ENCODE results near the gene PDE4D. TPM values are rescaled to one million over a fixed set of nuclear protein-coding genes. Genes with fewer than 3 reads are reported as not detected.

Gene PDE4D
- total and polyA plus RNA-seq, 2 of the 4 experiments (the other 2 are of a cell fraction), result 1.4 to 7.9 TPM

DNA sequence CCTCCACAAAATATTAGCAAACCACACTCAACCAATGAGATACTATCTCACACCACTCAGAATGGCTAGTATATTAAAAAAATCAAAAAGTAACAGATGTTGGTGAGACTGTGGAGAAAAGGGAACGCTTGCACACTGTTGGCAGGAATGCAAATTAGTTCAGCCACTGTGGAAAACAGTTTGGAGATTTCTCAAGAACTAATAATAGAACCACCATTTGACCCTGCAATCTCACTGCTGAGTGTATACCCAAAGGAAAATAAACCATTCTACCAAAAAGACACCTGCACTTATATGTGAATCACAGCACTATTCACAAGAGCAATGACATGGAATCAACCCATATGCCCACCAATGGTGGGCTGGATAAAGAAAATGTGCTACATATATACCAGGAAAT, 393.5 kb downstream of the PDE4D start:
- no peaks in the 10 kb centered on the region for H3K79me1 ChIP-seq (ENCODE audit: low read depth in 1 of 2, low read length in 2 of 2)
- no peak overlapping the region for H3K4me3 ChIP-seq (ENCODE audit: insufficient read depth, low read depth, low read length)
- H3K14ac ChIP-seq (replicated peaks; ENCODE audit: low read depth, low read length), result no peak overlapping the region
- no CpG with 5 or more reads among the region's 1 CpG for WGBS, 2 experiments (ENCODE audit: extremely low coverage in 2 of 2, insufficient read length in 1 of 2)
- ChIA-PET POLR2A (ENCODE audit: unreplicated experiment) (no interaction called here), CTCF (no interaction called here)
- dilution Hi-C loops (cut with HindIII; ENCODE audit: low sequenced_read_pairs, unreplicated experiment), result no loop called here
- no peak overlapping the region for H3K23ac ChIP-seq (ENCODE audit: low read depth, low read length)
- no peaks in the 10 kb centered on the region for H3K4me1 ChIP-seq (ENCODE audit: control insufficient read depth, insufficient read depth, low read length)
- no peaks in the 10 kb centered on the region for H3K9me1 ChIP-seq (ENCODE audit: insufficient read depth, low read length)
- H3K56ac ChIP-seq (ENCODE audit: extremely low read depth, insufficient read depth, low read length), result no peak overlapping the region
- no peak for TF ChIP-seq RAD21 (IDR thresholded peaks at IDR 0.05; ENCODE audit: low read length)
- no peak for TF ChIP-seq FOS (IDR thresholded peaks at IDR 0.05; ENCODE audit: low read depth, low read length)
- TF ChIP-seq POLR2A (IDR thresholded peaks at IDR 0.05; ENCODE audit: low read depth, low read length), result no peak
- no peak for TF ChIP-seq MAZ (IDR thresholded peaks at IDR 0.05; ENCODE audit: borderline replicate concordance, low read depth, low read length)
- no peak for TF ChIP-seq RCOR1 (IDR thresholded peaks at IDR 0.05; ENCODE audit: insufficient replicate concordance, low read length)
- TF ChIP-seq BHLHE40 (IDR thresholded peaks at IDR 0.05; ENCODE audit: low read depth, low read length), result no peak
- TF ChIP-seq, protein P1, sequence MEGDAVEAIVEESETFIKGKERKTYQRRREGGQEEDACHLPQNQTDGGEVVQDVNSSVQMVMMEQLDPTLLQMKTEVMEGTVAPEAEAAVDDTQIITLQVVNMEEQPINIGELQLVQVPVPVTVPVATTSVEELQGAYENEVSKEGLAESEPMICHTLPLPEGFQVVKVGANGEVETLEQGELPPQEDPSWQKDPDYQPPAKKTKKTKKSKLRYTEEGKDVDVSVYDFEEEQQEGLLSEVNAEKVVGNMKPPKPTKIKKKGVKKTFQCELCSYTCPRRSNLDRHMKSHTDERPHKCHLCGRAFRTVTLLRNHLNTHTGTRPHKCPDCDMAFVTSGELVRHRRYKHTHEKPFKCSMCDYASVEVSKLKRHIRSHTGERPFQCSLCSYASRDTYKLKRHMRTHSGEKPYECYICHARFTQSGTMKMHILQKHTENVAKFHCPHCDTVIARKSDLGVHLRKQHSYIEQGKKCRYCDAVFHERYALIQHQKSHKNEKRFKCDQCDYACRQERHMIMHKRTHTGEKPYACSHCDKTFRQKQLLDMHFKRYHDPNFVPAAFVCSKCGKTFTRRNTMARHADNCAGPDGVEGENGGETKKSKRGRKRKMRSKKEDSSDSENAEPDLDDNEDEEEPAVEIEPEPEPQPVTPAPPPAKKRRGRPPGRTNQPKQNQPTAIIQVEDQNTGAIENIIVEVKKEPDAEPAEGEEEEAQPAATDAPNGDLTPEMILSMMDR (conservative IDR thresholded peaks at IDR 0.05; ENCODE audit: low read depth, low read length), result no peak
- TF ChIP-seq, protein P2, sequence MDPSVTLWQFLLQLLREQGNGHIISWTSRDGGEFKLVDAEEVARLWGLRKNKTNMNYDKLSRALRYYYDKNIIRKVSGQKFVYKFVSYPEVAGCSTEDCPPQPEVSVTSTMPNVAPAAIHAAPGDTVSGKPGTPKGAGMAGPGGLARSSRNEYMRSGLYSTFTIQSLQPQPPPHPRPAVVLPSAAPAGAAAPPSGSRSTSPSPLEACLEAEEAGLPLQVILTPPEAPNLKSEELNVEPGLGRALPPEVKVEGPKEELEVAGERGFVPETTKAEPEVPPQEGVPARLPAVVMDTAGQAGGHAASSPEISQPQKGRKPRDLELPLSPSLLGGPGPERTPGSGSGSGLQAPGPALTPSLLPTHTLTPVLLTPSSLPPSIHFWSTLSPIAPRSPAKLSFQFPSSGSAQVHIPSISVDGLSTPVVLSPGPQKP (IDR thresholded peaks at IDR 0.05; ENCODE audit: borderline replicate concordance, low read depth, low read length), result no peak
- TF ChIP-seq, protein P3, sequence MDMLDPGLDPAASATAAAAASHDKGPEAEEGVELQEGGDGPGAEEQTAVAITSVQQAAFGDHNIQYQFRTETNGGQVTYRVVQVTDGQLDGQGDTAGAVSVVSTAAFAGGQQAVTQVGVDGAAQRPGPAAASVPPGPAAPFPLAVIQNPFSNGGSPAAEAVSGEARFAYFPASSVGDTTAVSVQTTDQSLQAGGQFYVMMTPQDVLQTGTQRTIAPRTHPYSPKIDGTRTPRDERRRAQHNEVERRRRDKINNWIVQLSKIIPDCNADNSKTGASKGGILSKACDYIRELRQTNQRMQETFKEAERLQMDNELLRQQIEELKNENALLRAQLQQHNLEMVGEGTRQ (IDR thresholded peaks at IDR 0.05; ENCODE audit: low read depth, low read length), result no peak
- H3K4ac ChIP-seq (ENCODE audit: low read depth, low read length), result no peak overlapping the region
- H3K9me3 ChIP-seq (ENCODE audit: control insufficient read depth, insufficient read depth, low read length), result no peaks in the 10 kb centered on the region
- no peak overlapping the region for H2AFZ ChIP-seq (replicated peaks; ENCODE audit: low read length, poor library complexity)
- H2BK15ac ChIP-seq (ENCODE audit: low read depth, low read length), result no peak overlapping the region
- ATAC-seq (ENCODE audit: low read depth) (no peak), DNase-seq (no peak)
- BruUV-seq (replicated peaks), result no TSS peak
- no peak overlapping the region for H4K5ac ChIP-seq (ENCODE audit: low read depth, low read length)
- no peak overlapping the region for H4K8ac ChIP-seq (ENCODE audit: low read depth in 2 of 2, low read length in 2 of 2)
- no peak overlapping the region for H3K4me2 ChIP-seq (ENCODE audit: low read depth, low read length)
- intact Hi-C loops (cut with micrococcal nuclease), result no loop called here
- no peak overlapping the region for H3K9ac ChIP-seq (ENCODE audit: low read depth, low read length)
- no peak overlapping the region for H2AK5ac ChIP-seq (ENCODE audit: low read depth, low read length)
- H3K27ac ChIP-seq (ENCODE audit: insufficient read depth, low read length), result no peak overlapping the region
- no peak overlapping the region for H2BK20ac ChIP-seq (ENCODE audit: low read depth, low read length)
- peaks cover 1% of the 10 kb centered on the region; the same call in 1 of the 2 replicates for H3K27me3 ChIP-seq (ENCODE audit: control insufficient read depth, insufficient read depth, low read length)
- no peak overlapping the region for H2BK5ac ChIP-seq (ENCODE audit: low read depth, low read length, poor library complexity, severe bottlenecking)
- no peak overlapping the region for H2BK120ac ChIP-seq (ENCODE audit: low read depth, low read length)
- in situ Hi-C loops (cut with MboI; ENCODE audit: low sequenced_read_pairs), result loop anchor here (25.0 kb wide), 2 partner anchors 162 to 287 kb away; no protein-coding TSS in a partner anchor
- no peaks in the 10 kb centered on the region for H3K36me3 ChIP-seq (ENCODE audit: control insufficient read depth, insufficient read depth, low read length)
- no peaks in the 10 kb centered on the region for H4K20me1 ChIP-seq (ENCODE audit: insufficient read depth, low read length)
- no peak overlapping the region for H2AK9ac ChIP-seq (replicated peaks; ENCODE audit: low read depth, low read length, poor library complexity)
- H4K91ac ChIP-seq (ENCODE audit: insufficient read depth, low read depth, low read length), result no peak overlapping the region
- H3K18ac ChIP-seq (ENCODE audit: low read depth, low read length), result no peak overlapping the region

Measured in IMR-90 (cell line).